ENCODE data around the gene MTHFD1L.

GRCh38 chr6:151121900-151122299 lies 256.4 kb downstream of the MTHFD1L start:
- TF ChIP-seq POLR2A (IDR thresholded peaks at IDR 0.05; ENCODE audit: low read depth, low read length) (no peak), POU2F2 (IDR thresholded peaks at IDR 0.05; ENCODE audit: low read depth, low read length) (no peak), POLR2AphosphoS5 (IDR thresholded peaks at IDR 0.05; ENCODE audit: low read depth, low read length) (no peak)

Measured in GM12891 (cell line).